ENCODE results near the gene CDH7. TPM values are rescaled to one million over a fixed set of nuclear protein-coding genes. Genes with fewer than 3 reads are reported as not detected.

The CDH7 gene
- total RNA-seq, 1 donor from 2014 or later, result 9.2 TPM

DNA sequence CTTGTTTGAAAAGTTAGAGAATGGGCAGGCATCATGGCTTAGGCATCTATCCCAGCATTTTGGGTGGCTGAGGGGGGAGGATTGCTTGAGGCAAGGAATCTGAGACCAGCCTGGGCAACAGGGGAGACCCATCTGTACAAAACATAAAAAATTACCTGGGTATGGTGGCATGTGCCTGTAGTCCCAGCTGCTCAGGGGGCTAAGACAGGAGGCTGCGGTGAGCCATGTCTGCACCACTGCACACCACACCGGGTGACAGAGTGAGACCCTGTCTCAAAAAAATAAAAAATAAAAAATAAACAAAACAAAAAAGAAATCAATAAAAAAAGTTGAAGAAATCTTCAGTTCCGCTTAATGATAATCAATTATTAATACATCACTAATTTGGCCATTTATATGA, 146.5 kb downstream of the CDH7 start:
- Mint-ChIP-seq H3K27ac (no peak overlapping the region), H3K9me3 (ENCODE audit: low read depth) (no peaks in the 10 kb centered on the region), H3K4me3 (ENCODE audit: low read depth) (no peak overlapping the region), H3K27me3 (no peaks in the 10 kb centered on the region), H3K4me1 (ENCODE audit: low read depth) (no peaks in the 10 kb centered on the region), H3K36me3 (ENCODE audit: insufficient read depth) (no peaks in the 10 kb centered on the region)
- TF ChIP-seq, protein P1, sequence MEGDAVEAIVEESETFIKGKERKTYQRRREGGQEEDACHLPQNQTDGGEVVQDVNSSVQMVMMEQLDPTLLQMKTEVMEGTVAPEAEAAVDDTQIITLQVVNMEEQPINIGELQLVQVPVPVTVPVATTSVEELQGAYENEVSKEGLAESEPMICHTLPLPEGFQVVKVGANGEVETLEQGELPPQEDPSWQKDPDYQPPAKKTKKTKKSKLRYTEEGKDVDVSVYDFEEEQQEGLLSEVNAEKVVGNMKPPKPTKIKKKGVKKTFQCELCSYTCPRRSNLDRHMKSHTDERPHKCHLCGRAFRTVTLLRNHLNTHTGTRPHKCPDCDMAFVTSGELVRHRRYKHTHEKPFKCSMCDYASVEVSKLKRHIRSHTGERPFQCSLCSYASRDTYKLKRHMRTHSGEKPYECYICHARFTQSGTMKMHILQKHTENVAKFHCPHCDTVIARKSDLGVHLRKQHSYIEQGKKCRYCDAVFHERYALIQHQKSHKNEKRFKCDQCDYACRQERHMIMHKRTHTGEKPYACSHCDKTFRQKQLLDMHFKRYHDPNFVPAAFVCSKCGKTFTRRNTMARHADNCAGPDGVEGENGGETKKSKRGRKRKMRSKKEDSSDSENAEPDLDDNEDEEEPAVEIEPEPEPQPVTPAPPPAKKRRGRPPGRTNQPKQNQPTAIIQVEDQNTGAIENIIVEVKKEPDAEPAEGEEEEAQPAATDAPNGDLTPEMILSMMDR (IDR thresholded peaks at IDR 0.05; ENCODE audit: unreplicated experiment), result no peak
- DNase-seq (ENCODE audit: low spot score, unreplicated experiment), result no peak

DNA sequence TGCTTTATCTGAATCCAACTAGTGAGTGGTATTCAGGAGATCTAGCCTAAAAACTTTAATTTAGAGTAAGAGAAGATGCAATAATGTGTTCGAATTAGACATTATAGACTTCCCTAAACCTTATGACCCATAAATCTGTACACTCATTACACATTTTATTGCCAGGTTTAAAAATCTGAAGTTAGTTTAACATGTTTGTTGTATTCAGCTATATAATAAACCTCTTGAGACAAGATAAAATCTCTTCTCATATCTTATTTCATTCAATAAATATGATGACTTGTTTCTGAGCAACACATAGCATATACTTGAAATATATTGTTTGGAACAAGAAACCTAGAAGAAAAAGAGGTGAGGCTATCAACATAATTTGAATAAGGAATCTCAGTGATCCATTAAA, 150.7 kb downstream of the CDH7 start:
- H3K36me3 Mint-ChIP-seq (ENCODE audit: insufficient read depth), result no peaks in the 10 kb centered on the region
- no peaks in the 10 kb centered on the region for H3K9me3 Mint-ChIP-seq (ENCODE audit: low read depth)
- TF ChIP-seq, protein P1 (IDR thresholded peaks at IDR 0.05; ENCODE audit: unreplicated experiment), result no peak
- H3K4me3 Mint-ChIP-seq (ENCODE audit: low read depth), result no peak overlapping the region
- H3K27ac Mint-ChIP-seq, result no peak overlapping the region
- H3K27me3 Mint-ChIP-seq, result no peaks in the 10 kb centered on the region
- DNase-seq (ENCODE audit: low spot score, unreplicated experiment), result no peak
- peaks cover 5% of the 10 kb centered on the region for H3K4me1 Mint-ChIP-seq (ENCODE audit: low read depth)

DNA sequence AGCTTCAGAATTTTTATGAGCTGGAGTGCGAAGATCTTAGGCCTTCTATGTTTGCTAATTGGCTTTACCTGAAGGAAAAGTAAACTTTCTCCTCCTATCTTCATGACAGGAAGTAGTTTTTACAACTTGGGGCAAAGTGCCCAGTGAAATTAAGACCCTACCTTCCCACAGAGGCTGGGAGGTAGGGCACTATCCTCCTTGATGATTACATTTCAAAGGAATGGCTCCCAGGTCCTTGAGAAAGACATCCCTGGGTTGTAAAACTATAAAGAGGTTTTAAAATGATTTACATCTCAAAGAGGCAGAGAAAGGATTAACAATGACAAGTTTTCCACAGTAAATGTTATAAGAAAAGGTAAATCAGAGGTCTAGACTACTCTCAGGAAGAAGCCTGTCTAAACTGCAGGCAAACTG, 155.8 kb downstream of the CDH7 start:
- TF ChIP-seq, protein P1 (IDR thresholded peaks at IDR 0.05; ENCODE audit: unreplicated experiment), result no peak
- H3K27ac Mint-ChIP-seq, result no peak overlapping the region
- no peaks in the 10 kb centered on the region for H3K36me3 Mint-ChIP-seq (ENCODE audit: insufficient read depth)
- DNase-seq (ENCODE audit: low spot score, unreplicated experiment), result no peak
- H3K27me3 Mint-ChIP-seq, result no peaks in the 10 kb centered on the region
- H3K9me3 Mint-ChIP-seq (ENCODE audit: low read depth), result no peaks in the 10 kb centered on the region
- H3K4me3 Mint-ChIP-seq (ENCODE audit: low read depth), result no peak overlapping the region
- H3K4me1 Mint-ChIP-seq (ENCODE audit: low read depth), result peaks cover 8% of the 10 kb centered on the region

DNA sequence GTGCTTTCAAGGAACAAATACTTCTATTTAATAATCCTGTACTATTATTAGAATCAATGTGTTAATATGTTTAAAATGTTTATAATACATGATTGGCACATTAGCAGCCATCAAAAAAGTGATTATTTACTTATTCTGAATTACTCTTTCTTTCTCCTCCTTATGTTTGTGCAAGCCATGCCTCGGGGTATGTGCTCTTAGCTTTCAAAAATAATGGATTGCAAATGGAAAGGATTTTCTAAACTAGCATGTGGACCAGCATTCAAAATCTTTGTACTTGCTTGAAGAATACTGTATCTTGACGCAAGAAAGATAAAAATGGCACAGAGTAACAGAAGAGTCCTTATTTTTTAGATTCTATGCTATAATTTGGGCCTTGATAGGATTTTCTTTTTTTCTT, 156.5 kb downstream of the CDH7 start:
- H3K36me3 Mint-ChIP-seq (ENCODE audit: insufficient read depth), result no peaks in the 10 kb centered on the region
- H3K4me1 Mint-ChIP-seq (ENCODE audit: low read depth), result peaks cover 8% of the 10 kb centered on the region
- H3K9me3 Mint-ChIP-seq (ENCODE audit: low read depth), result no peaks in the 10 kb centered on the region
- no peak overlapping the region for H3K4me3 Mint-ChIP-seq (ENCODE audit: low read depth)
- no peak overlapping the region for H3K27ac Mint-ChIP-seq
- TF ChIP-seq, protein P1 (IDR thresholded peaks at IDR 0.05; ENCODE audit: unreplicated experiment), result no peak
- no peak for DNase-seq (ENCODE audit: low spot score, unreplicated experiment)
- no peaks in the 10 kb centered on the region for H3K27me3 Mint-ChIP-seq

DNA sequence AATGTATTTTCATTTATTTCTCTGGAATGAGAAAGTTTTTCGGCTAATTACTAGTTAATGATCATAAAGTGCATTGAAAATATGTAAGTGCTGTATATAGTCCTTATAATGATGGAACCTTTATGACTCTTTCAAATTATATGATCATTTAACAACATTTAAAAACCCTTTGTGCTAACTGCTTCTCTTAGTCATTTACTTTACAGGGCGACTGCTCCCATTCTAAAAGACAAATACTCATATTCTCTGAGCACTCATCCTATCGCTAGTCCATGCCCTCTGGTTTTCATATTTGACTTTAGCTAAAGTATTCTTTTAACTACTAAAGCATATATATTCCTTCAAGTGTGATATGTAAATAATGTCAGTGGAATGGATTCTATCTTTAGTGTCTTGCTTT, 168.2 kb downstream of the CDH7 start:
- Mint-ChIP-seq H3K4me1 (ENCODE audit: low read depth) (no peaks in the 10 kb centered on the region), H3K9me3 (ENCODE audit: low read depth) (no peaks in the 10 kb centered on the region), H3K36me3 (ENCODE audit: insufficient read depth) (no peaks in the 10 kb centered on the region), H3K4me3 (ENCODE audit: low read depth) (no peak overlapping the region), H3K27me3 (no peaks in the 10 kb centered on the region), H3K27ac (no peak overlapping the region)
- TF ChIP-seq, protein P1 (IDR thresholded peaks at IDR 0.05; ENCODE audit: unreplicated experiment), result no peak
- no peak for DNase-seq (ENCODE audit: low spot score, unreplicated experiment)
